Measurements from ENCODE around the gene FRMD4A.

DNA sequence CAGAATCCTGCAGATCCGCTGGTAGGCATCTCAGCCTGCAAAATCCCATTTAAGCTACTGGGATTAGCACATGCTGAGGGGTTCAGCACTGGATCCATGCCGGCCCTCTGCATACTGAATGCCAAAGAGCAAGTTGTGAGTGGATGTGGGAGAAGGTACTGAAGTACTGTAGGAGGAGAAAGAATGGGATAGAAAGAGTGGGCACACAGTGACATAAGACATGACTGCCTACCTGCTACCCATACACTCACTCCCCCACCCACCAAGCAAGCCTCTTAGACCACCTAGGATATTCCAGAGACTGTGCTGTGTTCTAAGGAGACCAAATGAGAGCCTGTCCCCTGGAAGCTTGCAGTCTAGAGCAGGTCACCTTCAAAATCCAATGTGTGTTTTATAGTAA is 215.9 kb downstream of the FRMD4A start:
- no peak for TF ChIP-seq POLR2AphosphoS5 (IDR thresholded peaks at IDR 0.05)
- TF ChIP-seq POLR2A (IDR thresholded peaks at IDR 0.05): no peak
- no peak for TF ChIP-seq CTCF (IDR thresholded peaks at IDR 0.05)
- no peak for TF ChIP-seq EP300 (IDR thresholded peaks at IDR 0.05)
